ENCODE data around the gene MLN.

GRCh38 chr6:33770124-33770832 is 33.5 kb downstream of the MLN start:
- TF ChIP-seq POLR2A (IDR thresholded peaks at IDR 0.05; ENCODE audit: low read depth, low read length) (no peak), TAF1 (IDR thresholded peaks at IDR 0.05; ENCODE audit: low read depth, low read length) (no peak)

Measured in GM12891 (cell line).